ENCODE data around the gene COL3A1.

DNA sequence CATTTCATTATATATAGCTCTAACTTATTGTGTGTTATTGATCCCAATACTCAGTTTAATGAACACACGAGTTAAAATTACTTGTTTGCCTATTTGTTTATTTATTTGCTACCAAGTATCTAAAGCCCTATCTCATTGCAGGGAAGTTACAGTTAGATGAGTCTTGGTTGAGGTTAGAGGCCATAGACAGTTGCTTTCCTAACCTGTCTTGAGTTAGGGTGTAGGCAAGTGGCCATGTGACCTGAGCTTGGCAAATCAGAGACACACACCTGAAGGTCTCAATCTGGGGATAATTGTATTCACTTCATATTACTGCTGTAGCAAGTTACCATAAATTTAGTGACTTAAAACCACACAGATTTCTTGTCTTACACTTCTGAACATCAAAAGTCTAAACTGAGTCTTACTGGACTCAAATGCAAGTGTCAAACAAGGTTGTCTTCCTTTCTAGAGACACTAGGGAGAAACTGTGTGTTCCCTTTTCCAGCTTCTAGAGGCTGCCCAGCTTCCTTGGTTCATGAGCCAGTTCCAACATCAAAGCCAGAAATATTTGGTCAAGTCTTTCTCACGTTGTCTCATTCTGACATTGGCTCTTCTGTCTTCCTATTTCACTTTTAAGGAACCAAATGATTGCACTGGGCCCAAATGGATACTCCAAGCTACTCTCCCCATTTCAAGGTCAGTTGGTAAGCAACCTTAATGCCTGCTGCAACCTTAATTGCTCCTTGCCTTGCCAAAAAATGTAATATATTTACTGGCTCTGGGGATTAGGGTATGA lies 39.7 kb downstream of the COL3A1 start:
- TF ChIP-seq, protein P1, sequence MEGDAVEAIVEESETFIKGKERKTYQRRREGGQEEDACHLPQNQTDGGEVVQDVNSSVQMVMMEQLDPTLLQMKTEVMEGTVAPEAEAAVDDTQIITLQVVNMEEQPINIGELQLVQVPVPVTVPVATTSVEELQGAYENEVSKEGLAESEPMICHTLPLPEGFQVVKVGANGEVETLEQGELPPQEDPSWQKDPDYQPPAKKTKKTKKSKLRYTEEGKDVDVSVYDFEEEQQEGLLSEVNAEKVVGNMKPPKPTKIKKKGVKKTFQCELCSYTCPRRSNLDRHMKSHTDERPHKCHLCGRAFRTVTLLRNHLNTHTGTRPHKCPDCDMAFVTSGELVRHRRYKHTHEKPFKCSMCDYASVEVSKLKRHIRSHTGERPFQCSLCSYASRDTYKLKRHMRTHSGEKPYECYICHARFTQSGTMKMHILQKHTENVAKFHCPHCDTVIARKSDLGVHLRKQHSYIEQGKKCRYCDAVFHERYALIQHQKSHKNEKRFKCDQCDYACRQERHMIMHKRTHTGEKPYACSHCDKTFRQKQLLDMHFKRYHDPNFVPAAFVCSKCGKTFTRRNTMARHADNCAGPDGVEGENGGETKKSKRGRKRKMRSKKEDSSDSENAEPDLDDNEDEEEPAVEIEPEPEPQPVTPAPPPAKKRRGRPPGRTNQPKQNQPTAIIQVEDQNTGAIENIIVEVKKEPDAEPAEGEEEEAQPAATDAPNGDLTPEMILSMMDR (IDR thresholded peaks at IDR 0.05), result no peak
- TF ChIP-seq EZH2 (IDR thresholded peaks at IDR 0.05) (no peak), EZH2phosphoT487 (IDR thresholded peaks at IDR 0.05) (no peak)
